Activated CD8-positive, alpha-beta T cell treated with anti-CD3 and anti-CD28 coated beads for 36 hours (primary cell): ENCODE measurements around the gene ZFP36L1. TPM values are rescaled to one million over a fixed set of nuclear protein-coding genes. Genes with fewer than 3 reads are reported as not detected.

Experiments used
- ATAC-seq: fragments of 200-7000 bp; cut with Tn5 transposase; one replicate; pipeline ENCODE4 v1.10.0; 2021; ENCODE audit warnings: mild to moderate bottlenecking, moderate library complexity
- CTCF ChIA-PET: fragments of 350-600 bp; sonication (Branson Sonifier 250); formaldehyde crosslinking; loops from one replicate; lab custom pipeline; 2021; ENCODE audit warnings: antibody characterized with exemption; lab: Charles Lee
- POLR2A ChIA-PET: fragments of 350-600 bp; sonication (Branson Sonifier 250); formaldehyde crosslinking; loops from one replicate; lab custom pipeline; 2021; ENCODE audit warnings: antibody characterized with exemption; lab: Charles Lee
- DNase-seq: peaks from one replicate; pipeline ENCODE4 v3.0.0-alpha.2; 2020
- H3K27ac Mint-ChIP-seq: one replicate; pipeline ENCODE4 v1.8.0; 2021; ENCODE audit warnings: mild to moderate bottlenecking, mixed read lengths
- H3K27me3 Mint-ChIP-seq: one replicate; pipeline ENCODE4 v1.8.0; 2021; ENCODE audit warnings: mixed read lengths
- H3K36me3 Mint-ChIP-seq: one replicate; pipeline ENCODE4 v1.8.0; 2021; ENCODE audit warnings: low read depth, mixed read lengths
- H3K4me1 Mint-ChIP-seq: one replicate; pipeline ENCODE4 v1.8.0; 2021; ENCODE audit warnings: low read depth, mixed read lengths
- H3K4me3 Mint-ChIP-seq: one replicate; pipeline ENCODE4 v1.8.0; 2021; ENCODE audit warnings: mild to moderate bottlenecking, moderate library complexity, mixed read lengths
- H3K9me3 Mint-ChIP-seq: one replicate; pipeline ENCODE4 v1.8.0; 2021; ENCODE audit warnings: mixed read lengths
- CTCF ChIP-seq: fragments of 200-600 bp; IDR thresholded peaks from one replicate; pipeline ENCODE4 v1.8.0; 2022; ENCODE audit warnings: antibody characterized with exemption, mild to moderate bottlenecking
- intact Hi-C: fragments of 100-400 bp; cut with micrococcal nuclease; formaldehyde crosslinking; loops from one replicate; pipeline ENCODE4 v1.10.0; 2022
- total RNA-seq, 2 experiments: library from RNA; stranded (reverse); gene quantifications; one replicate each; pipeline ENCODE4 v1.2.3, GENCODE V29; 2021

The ZFP36L1 gene
- total RNA-seq, 2 experiments from 2014 or later: 57.4 to 60.6 TPM

- POLR2A ChIA-PET: interaction anchor here (0.8 to 2.3 kb wide), 4 partner anchors 8 to 17 kb away, joined by 3 to 21 read pairs (median 7); no protein-coding TSS in a partner anchor
- no peak overlapping the region for H3K27ac Mint-ChIP-seq
- H3K27me3 Mint-ChIP-seq: no peaks in the 10 kb centered on the region
- CTCF ChIA-PET: interaction anchor here (1.2 to 2.4 kb wide), 4 partner anchors 8 to 46 kb away, joined by 4 to 12 read pairs (median 5); no protein-coding TSS in a partner anchor
- peak; percentile 33 for ATAC-seq
- H3K36me3 Mint-ChIP-seq: peaks cover 2% of the 10 kb centered on the region
- intact Hi-C loops: no loop called here
- peaks cover 50% of the 10 kb centered on the region for H3K4me1 Mint-ChIP-seq
- DNase-seq: no peak
- no peak for TF ChIP-seq CTCF
- H3K4me3 Mint-ChIP-seq: no peak overlapping the region
- peaks cover 7% of the 10 kb centered on the region for H3K9me3 Mint-ChIP-seq
These were observed 22.1 kb downstream of the ZFP36L1 start for GRCh38 chr14:68770553-68771286.

- Mint-ChIP-seq H3K36me3 (no peaks in the 10 kb centered on the region), H3K4me1 (peaks cover 48% of the 10 kb centered on the region), H3K4me3 (no peak overlapping the region), H3K9me3 (peaks cover 5% of the 10 kb centered on the region), H3K27ac (no peak overlapping the region), H3K27me3 (no peaks in the 10 kb centered on the region)
- no peak for DNase-seq
- no peak for TF ChIP-seq CTCF
- CTCF ChIA-PET: no interaction called here
- ATAC-seq: no peak
- POLR2A ChIA-PET: interaction anchor here (1.0 kb wide), 1 partner anchor 18 kb away, joined by 3 read pairs; no protein-coding TSS in a partner anchor
- intact Hi-C loops: no loop called here
These were observed 22.8 kb downstream of the ZFP36L1 start for GRCh38 chr14:68770051-68770450.

GRCh38 chr14:68768316-68768715 lies 24.6 kb downstream of the ZFP36L1 start:
- Mint-ChIP-seq H3K27ac (no peak overlapping the region), H3K4me3 (no peak overlapping the region), H3K9me3 (no peaks in the 10 kb centered on the region), H3K36me3 (no peaks in the 10 kb centered on the region), H3K4me1 (peaks cover 39% of the 10 kb centered on the region), H3K27me3 (no peaks in the 10 kb centered on the region)
- DNase-seq (no peak), ATAC-seq (no peak)
- POLR2A ChIA-PET: interaction anchor here (0.8 kb wide), 1 partner anchor 10 kb away, joined by 3 read pairs; no protein-coding TSS in a partner anchor
- CTCF ChIA-PET: interaction anchor here (1.0 to 1.4 kb wide), 2 partner anchors 13 to 21 kb away, joined by 3 read pairs; no protein-coding TSS in a partner anchor
- intact Hi-C loops: no loop called here
- no peak for TF ChIP-seq CTCF

GRCh38 chr14:68767248-68767645 lies 25.6 kb downstream of the ZFP36L1 start:
- DNase-seq: no peak
- Mint-ChIP-seq H3K9me3 (no peaks in the 10 kb centered on the region), H3K27ac (no peak overlapping the region), H3K4me3 (no peak overlapping the region), H3K4me1 (peaks cover 29% of the 10 kb centered on the region), H3K36me3 (no peaks in the 10 kb centered on the region), H3K27me3 (no peaks in the 10 kb centered on the region)
- POLR2A ChIA-PET: no interaction called here
- ATAC-seq: no peak
- TF ChIP-seq CTCF: no peak
- CTCF ChIA-PET: interaction anchor here (0.7 to 1.7 kb wide), 4 partner anchors 12 to 77 kb away, joined by 3 read pairs; no protein-coding TSS in a partner anchor
- intact Hi-C loops: no loop called here
